Esophagus squamous epithelium (tissue), 4 donors: ENCODE results near the gene DCAF6.

Source experiments
- CTCF ChIP-seq, 6 experiments: fragments of 450-650 bp in 4 of 6; fragments of 200-600 bp in 2 of 6; sonication (generic) in 2 of 6; IDR thresholded peaks; one replicate each; pipeline ENCODE4 v1.5.1; 2016 to 2019; ENCODE audit warnings: antibody characterized with exemption in 6 of 6, mild to moderate bottlenecking in 4 of 6, moderate library complexity in 4 of 6
- POLR2A ChIP-seq, 4 donors: fragments of 450-650 bp; IDR thresholded peaks; one replicate each; pipeline ENCODE4 v1.6.1; 2017; ENCODE audit warnings: antibody characterized with exemption in 4 of 4, mild to moderate bottlenecking in 4 of 4, moderate library complexity in 3 of 4

- TF ChIP-seq CTCF (IDR thresholded peaks at IDR 0.05) (no peak), POLR2A (IDR thresholded peaks at IDR 0.05) (no peak)
Measured at GRCh38 chr1:167927046-167927754, 9.3 kb upstream of the DCAF6 start.
